OCI-LY3 (cell line): ENCODE data around the gene HSPA1B.

Experiments
- CTCF ChIP-seq: fragments of 200-600, 300-600 bp; sonication (generic); IDR thresholded peaks from 2 replicates; pipeline ENCODE4 v1.5.1; 2014; ENCODE audit warnings: antibody characterized with exemption, low read length, low read depth
- EZH2phosphoT487 ChIP-seq: fragments of 200-600 bp; shearing (Covaris generic); IDR thresholded peaks from 2 replicates; pipeline ENCODE4 v1.6.1; 2018; ENCODE audit warnings: antibody characterized with exemption, mixed run types, low read depth

GRCh38 chr6:31784098-31784925, 43.2 kb upstream of the HSPA1B start:
- TF ChIP-seq CTCF: no peak
- TF ChIP-seq EZH2phosphoT487: no peak
